B cell (primary cell): Measurements from ENCODE around the gene ZBP1. TPM values are rescaled to one million over a fixed set of nuclear protein-coding genes. Genes with fewer than 3 reads are reported as not detected.
A peak's percentile ranks its signal among the peaks of the same experiment; 100 is the strongest.

Experiments
- ATAC-seq: fragments of 200-7000 bp; cut with Tn5 transposase; one replicate; pipeline ENCODE4 v1.10.0; 2021; ENCODE audit warnings: low read depth, mild to moderate bottlenecking, moderate number of reproducible peaks, moderate library complexity
- CTCF ChIA-PET: fragments of 350-600 bp; sonication (Branson Sonifier 250); formaldehyde crosslinking; loops from one replicate; lab custom pipeline; 2021; ENCODE audit warnings: antibody characterized with exemption, inconsistent platforms; lab: Charles Lee
- POLR2A ChIA-PET: fragments of 350-600 bp; sonication (Branson Sonifier 250); formaldehyde crosslinking; loops from one replicate; lab custom pipeline; 2021; ENCODE audit warnings: antibody characterized with exemption; lab: Charles Lee
- DNase-seq: peaks from one replicate; pipeline ENCODE4 v3.0.0; 2013
- H2AFZ ChIP-seq: 2 replicates; pipeline ENCODE4 v1.6.1; 2012; ENCODE audit warnings: mild to moderate bottlenecking, low read depth, low read length; ENCODE audit not compliant: insufficient read depth, poor library complexity, severe bottlenecking
- H3K27ac ChIP-seq, 2 donors: 1 replicate in 1 of 2; 2 replicates in 1 of 2; pipeline ENCODE4 v1.5.1; 2012 to 2013; ENCODE audit warnings: low read length in 2 of 2, mild to moderate bottlenecking in 2 of 2, moderate library complexity in 1 of 2
- H3K27me3 ChIP-seq, 4 experiments: fragments of 200-600 bp in 1 of 4; sonication (generic) in 1 of 4; replicated peaks in 1 of 4; 1 replicate in 2 of 4; 2 replicates in 2 of 4; pipeline versions ENCODE4 v1.6.1 to v1.7.0; 2013 to 2016; ENCODE audit warnings: low read length in 3 of 4, mild to moderate bottlenecking in 2 of 4, mixed read lengths in 1 of 4, moderate library complexity in 1 of 4; ENCODE audit not compliant: insufficient read depth in 4 of 4, control insufficient read depth in 3 of 4; ENCODE audit errors: control extremely low read depth in 1 of 4
- H3K36me3 ChIP-seq, 2 experiments: replicated peaks in 1 of 2; 1 replicate in 1 of 2; 2 replicates in 1 of 2; pipeline versions ENCODE4 v1.6.1 to v1.7.1; 2013; ENCODE audit warnings: low read length in 1 of 2; ENCODE audit not compliant: insufficient read depth in 2 of 2, control insufficient read depth in 1 of 2; ENCODE audit errors: control extremely low read depth in 1 of 2, extremely low read depth in 1 of 2
- H3K4me1 ChIP-seq, 2 donors: fragments of 200-600 bp in 1 of 2; sonication (generic) in 1 of 2; 1 replicate in 1 of 2; 2 replicates in 1 of 2; pipeline versions ENCODE4 v1.5.1 to v1.6.1; 2013 to 2017; ENCODE audit warnings: low read length in 2 of 2; ENCODE audit not compliant: control insufficient read depth in 2 of 2, insufficient read depth in 2 of 2
- H3K4me2 ChIP-seq: replicated peaks from 2 replicates; pipeline ENCODE3; 2012; ENCODE audit warnings: mild to moderate bottlenecking, low read depth, low read length; ENCODE audit not compliant: poor library complexity, severe bottlenecking
- H3K4me3 ChIP-seq, 5 experiments: fragments of 200-600 bp in 1 of 5; sonication (generic) in 1 of 5; 1 replicate in 3 of 5; 2 replicates in 2 of 5; pipeline versions ENCODE4 v1.5.1 to v1.7.0; 2011 to 2016; ENCODE audit warnings: low read length in 4 of 5, mild to moderate bottlenecking in 4 of 5, low read depth in 2 of 5, control low read depth in 1 of 5, moderate library complexity in 1 of 5; ENCODE audit not compliant: insufficient read depth in 1 of 5; ENCODE audit errors: control extremely low read depth in 1 of 5, extremely low read depth in 1 of 5
- H3K79me2 ChIP-seq: fragments of 200-600 bp; sonication (generic); one replicate; pipeline ENCODE4 v1.6.0; 2016; ENCODE audit warnings: low read length; ENCODE audit not compliant: control insufficient read depth, insufficient read depth
- H3K9ac ChIP-seq: fragments of 200-600 bp; sonication (generic); 2 replicates; pipeline ENCODE4 v1.6.1; 2017; ENCODE audit warnings: mild to moderate bottlenecking, low read length, moderate library complexity
- H3K9me3 ChIP-seq, 3 donors: one replicate each; pipeline versions ENCODE4 v1.6.1 to v1.7.1; 2013; ENCODE audit warnings: low read length in 2 of 3; ENCODE audit not compliant: control insufficient read depth in 2 of 3, insufficient read depth in 1 of 3; ENCODE audit errors: control extremely low read depth in 1 of 3
- H4K20me1 ChIP-seq: 2 replicates; pipeline ENCODE4 v1.6.0; 2012; ENCODE audit warnings: mild to moderate bottlenecking, low read length; ENCODE audit not compliant: insufficient read depth, control insufficient read depth, poor library complexity, severe bottlenecking
- H3K27ac Mint-ChIP-seq: one replicate; pipeline ENCODE4 v1.8.0; 2021; ENCODE audit warnings: mixed read lengths
- H3K27me3 Mint-ChIP-seq: one replicate; pipeline ENCODE4 v1.8.0; 2021; ENCODE audit warnings: mixed read lengths
- H3K4me1 Mint-ChIP-seq: one replicate; pipeline ENCODE4 v1.8.0; 2021; ENCODE audit warnings: mixed read lengths
- H3K4me3 Mint-ChIP-seq: one replicate; pipeline ENCODE4 v1.8.0; 2021; ENCODE audit warnings: mixed read lengths
- H3K9me3 Mint-ChIP-seq: one replicate; pipeline ENCODE4 v1.8.0; 2022; ENCODE audit warnings: mixed read lengths; ENCODE audit not compliant: insufficient read depth
- CTCF ChIP-seq: fragments of 200-600 bp; IDR thresholded peaks from one replicate; pipeline ENCODE4 v1.8.0; 2022; ENCODE audit warnings: antibody characterized with exemption, mild to moderate bottlenecking
- EZH2 ChIP-seq: IDR thresholded peaks from 2 replicates; pipeline ENCODE4 v1.6.1; 2012; ENCODE audit warnings: borderline replicate concordance, low read depth, mild to moderate bottlenecking, moderate library complexity, low read length; ENCODE audit not compliant: insufficient read depth, poor library complexity, severe bottlenecking
- WGBS: methylation state at CpG from one replicate; pipeline ENCODE4 v1.1.5; 2013; ENCODE audit warnings: missing lambda C conversion rate; ENCODE audit not compliant: insufficient coverage; 5-methylcytosine and 5-hydroxymethylcytosine counted together
- intact Hi-C: fragments of 100-400 bp; cut with micrococcal nuclease; formaldehyde crosslinking; loops from one replicate; pipeline ENCODE4 v1.10.0; 2022
- polyA plus RNA-seq: library from polyadenylated mRNA; depleted of rRNA; stranded (reverse); fragments of >200 nt; gene quantifications from 2 replicates; pipeline ENCODE4 v1.2.3, GENCODE V29; 2012
- total RNA-seq, 2 donors: library from RNA; stranded (reverse); fragments of 120-200 nt in 1 of 2; gene quantifications; 1 replicate in 1 of 2; 2 replicates in 1 of 2; pipeline versions ENCODE4 v1.2.3 to v1.2.4, GENCODE V29; 2013 to 2022

Gene ZBP1
- total and polyA plus RNA-seq, 2 donors (not counting 1 experiment from before 2014, with no cell fraction given) = 29.9 to 69.2 TPM

GRCh38 chr20:57619051-57619831, 985 bp downstream of the ZBP1 start:
- H2AFZ ChIP-seq = peak overlapping the region; percentile 9
- DNase-seq (peak; percentile 89), ATAC-seq (peak; percentile 74)
- peak overlapping the region; percentile 76 for H3K9ac ChIP-seq
- 0% methylated on average over 13 of the region's 19 CpGs for WGBS
- CTCF ChIA-PET = interaction anchor here (0.7 to 11.0 kb wide), 16 partner anchors 9 to 592 kb away, joined by 3 to 131 read pairs (median 4); no protein-coding TSS in a partner anchor
- H3K79me2 ChIP-seq = peaks cover 36% of the 10 kb centered on the region
- H3K27me3 ChIP-seq = no peaks in the 10 kb centered on the region
- peak overlapping the region; percentile 96 for H3K4me2 ChIP-seq
- H3K27ac ChIP-seq = peak overlapping the region; percentile 92 to 96
- H3K4me3 ChIP-seq = peak overlapping the region; percentile 48 to 92 (median 68)
- peak overlapping the region; percentile 100 for H3K27ac Mint-ChIP-seq
- peaks cover 60% of the 10 kb centered on the region for H3K4me1 Mint-ChIP-seq
- POLR2A ChIA-PET = interaction anchor here (0.6 to 4.3 kb wide), 15 partner anchors 9 to 1387 kb away, joined by 3 to 30 read pairs (median 4); partner anchors contain the start of genes PMEPA1 and RBM38
- intact Hi-C loops = loop anchor here (1.0 to 10.0 kb wide), 7 partner anchors 22 to 1388 kb away; partner anchors contain the start of genes CTSZ, PMEPA1 and STX16
- no peak for TF ChIP-seq EZH2
- TF ChIP-seq CTCF = no peak
- H3K9me3 Mint-ChIP-seq = no peaks in the 10 kb centered on the region
- no peaks in the 10 kb centered on the region for H3K27me3 Mint-ChIP-seq
- H3K36me3 ChIP-seq = peaks cover 0 to 30% of the 10 kb centered on the region in 2 experiments
- H3K9me3 ChIP-seq = no peaks in the 10 kb centered on the region
- H4K20me1 ChIP-seq = peaks cover 20% of the 10 kb centered on the region
- H3K4me1 ChIP-seq = peaks cover 53 to 59% of the 10 kb centered on the region in 2 donors
- peak overlapping the region; percentile 93 for H3K4me3 Mint-ChIP-seq
